ENCODE data around the gene PTPRD. TPM values are rescaled to one million over a fixed set of nuclear protein-coding genes. Genes with fewer than 3 reads are reported as not detected.

PTPRD gene
- total RNA-seq, 2 donors from 2014 or later = 97.4 to 101 TPM

DNA sequence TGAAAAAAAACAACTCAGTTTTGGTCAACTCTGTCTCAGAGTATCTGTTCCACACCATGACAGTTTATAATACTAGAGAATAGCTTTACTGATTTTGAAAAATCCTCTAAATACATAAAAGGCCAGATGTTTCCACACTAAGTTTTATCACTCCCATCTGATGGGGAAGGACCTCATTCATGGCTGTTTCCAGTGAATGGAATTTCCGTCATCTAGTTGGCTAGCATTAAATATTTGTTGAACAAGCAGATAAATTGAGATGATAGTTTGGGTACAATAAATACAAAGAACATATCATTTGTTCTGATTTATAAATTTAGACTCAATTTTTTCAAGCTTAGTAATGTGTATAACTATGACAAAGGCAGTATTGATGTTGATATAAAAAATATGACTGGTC lies 408.5 kb downstream of the PTPRD start:
- H3K9me3 ChIP-seq (ENCODE audit: control insufficient read depth, low read length) = no peaks in the 10 kb centered on the region
- no peaks in the 10 kb centered on the region for H3K4me1 ChIP-seq (ENCODE audit: control insufficient read depth, insufficient read depth, low read length)
- H3K4me3 Mint-ChIP-seq = no peak overlapping the region
- no peak overlapping the region for H3K9ac ChIP-seq (ENCODE audit: extremely low read depth, low read length, poor library complexity, severe bottlenecking)
- H3K27ac Mint-ChIP-seq = no peak overlapping the region
- no peaks in the 10 kb centered on the region for H3K4me1 Mint-ChIP-seq
- no peak overlapping the region for H3K27ac ChIP-seq (ENCODE audit: low read depth, low read length)
- no peaks in the 10 kb centered on the region for H3K36me3 Mint-ChIP-seq (ENCODE audit: low read depth)
- no peaks in the 10 kb centered on the region for H3K27me3 ChIP-seq (ENCODE audit: control insufficient read depth, insufficient read depth, low read length, poor library complexity, severe bottlenecking)
- TF ChIP-seq CTCF (conservative IDR thresholded peaks at IDR 0.05) = no peak
- H3K4me3 ChIP-seq (ENCODE audit: low read length) = no peak overlapping the region
- H3K9me3 Mint-ChIP-seq = no peaks in the 10 kb centered on the region
- peaks cover 18% of the 10 kb centered on the region for H3K27me3 Mint-ChIP-seq (ENCODE audit: insufficient read depth)
- no peak for DNase-seq
- no peaks in the 10 kb centered on the region for H3K36me3 ChIP-seq (ENCODE audit: control insufficient read depth, insufficient read depth, low read length)
- 100% methylated on average over 1 of the region's 1 CpG; no CpG with 5 or more reads in 1 of the 2 experiments for WGBS, 2 experiments (ENCODE audit: insufficient coverage in 1 of 2, insufficient read length in 1 of 2)

- WGBS, 2 experiments (ENCODE audit: insufficient coverage in 1 of 2, insufficient read length in 1 of 2) = 91 to 100% methylated on average over 1 of the region's 1 CpG
- Mint-ChIP-seq H3K36me3 (ENCODE audit: low read depth) (no peaks in the 10 kb centered on the region), H3K4me3 (no peak overlapping the region)
Observed at GRCh38 chr9:10173561-10173960, 439.2 kb downstream of the PTPRD start.

DNA sequence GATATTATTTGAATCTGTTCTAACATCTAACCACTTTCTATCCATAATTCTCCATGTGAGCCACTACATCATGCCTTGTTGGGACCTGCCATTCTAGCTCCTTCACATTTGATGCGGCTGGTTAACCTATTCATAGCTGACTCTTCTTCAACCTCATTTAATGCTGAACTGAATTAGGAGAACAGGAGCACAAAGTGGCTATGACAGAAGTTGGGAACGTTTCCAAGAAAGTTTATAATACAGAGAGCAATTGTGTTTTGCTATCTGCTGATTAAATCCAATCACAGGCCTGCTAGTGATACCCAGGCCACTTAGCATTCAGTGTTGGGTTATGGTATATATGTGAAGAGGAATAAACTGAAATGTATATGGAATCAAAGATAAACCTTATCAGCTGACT lies 440.3 kb downstream of the PTPRD start:
- no peak overlapping the region for H3K4me3 Mint-ChIP-seq
- no peaks in the 10 kb centered on the region for H3K27me3 Mint-ChIP-seq (ENCODE audit: insufficient read depth)
- TF ChIP-seq CTCF (conservative IDR thresholded peaks at IDR 0.05) = no peak
- no peak overlapping the region for H3K27ac Mint-ChIP-seq
- H3K4me1 Mint-ChIP-seq = peaks cover 12% of the 10 kb centered on the region
- H3K36me3 ChIP-seq (ENCODE audit: control insufficient read depth, insufficient read depth, low read length) = no peaks in the 10 kb centered on the region
- no peaks in the 10 kb centered on the region for H3K27me3 ChIP-seq (ENCODE audit: control insufficient read depth, insufficient read depth, low read length, poor library complexity, severe bottlenecking)
- no peak for DNase-seq
- no peak overlapping the region for H3K27ac ChIP-seq (ENCODE audit: low read depth, low read length)
- no peaks in the 10 kb centered on the region for H3K9me3 ChIP-seq (ENCODE audit: control insufficient read depth, low read length)
- H3K36me3 Mint-ChIP-seq (ENCODE audit: low read depth) = no peaks in the 10 kb centered on the region
- H3K9ac ChIP-seq (ENCODE audit: extremely low read depth, low read length, poor library complexity, severe bottlenecking) = no peak overlapping the region
- H3K4me3 ChIP-seq (ENCODE audit: low read length) = no peak overlapping the region
- H3K4me1 ChIP-seq (ENCODE audit: control insufficient read depth, insufficient read depth, low read length) = peaks cover 10% of the 10 kb centered on the region
- H3K9me3 Mint-ChIP-seq = no peaks in the 10 kb centered on the region
- 85 to 100% methylated on average over 1 to 2 of the region's 2 CpGs for WGBS, 2 experiments (ENCODE audit: insufficient coverage in 1 of 2, insufficient read length in 1 of 2)

More at GRCh38 chr9:10173561-10173960, 439.2 kb downstream of the PTPRD start:
- H3K27me3 ChIP-seq (ENCODE audit: control insufficient read depth, insufficient read depth, low read length, poor library complexity, severe bottlenecking) = no peaks in the 10 kb centered on the region
- H3K4me1 ChIP-seq (ENCODE audit: control insufficient read depth, insufficient read depth, low read length) = peaks cover 10% of the 10 kb centered on the region
- H3K9ac ChIP-seq (ENCODE audit: extremely low read depth, low read length, poor library complexity, severe bottlenecking) = no peak overlapping the region
- H3K27ac Mint-ChIP-seq = no peak overlapping the region
- TF ChIP-seq CTCF (conservative IDR thresholded peaks at IDR 0.05) = no peak
- H3K4me1 Mint-ChIP-seq = peaks cover 12% of the 10 kb centered on the region
- DNase-seq = no peak
- no peak overlapping the region for H3K27ac ChIP-seq (ENCODE audit: low read depth, low read length)
- no peaks in the 10 kb centered on the region for H3K27me3 Mint-ChIP-seq (ENCODE audit: insufficient read depth)
- H3K36me3 ChIP-seq (ENCODE audit: control insufficient read depth, insufficient read depth, low read length) = no peaks in the 10 kb centered on the region
- H3K9me3 ChIP-seq (ENCODE audit: control insufficient read depth, low read length) = no peaks in the 10 kb centered on the region
- H3K9me3 Mint-ChIP-seq = no peaks in the 10 kb centered on the region
- no peak overlapping the region for H3K4me3 ChIP-seq (ENCODE audit: low read length)

All from endodermal cell (in vitro differentiated cells).